C4-2B (cell line): Measurements from ENCODE around the gene GOLT1A.

Experiments used
- CTCF ChIP-seq: fragments of 450-650 bp; conservative IDR thresholded peaks from 2 replicates; pipeline ENCODE4 v1.5.1; 2017; ENCODE audit warnings: mild to moderate bottlenecking
- ZFX ChIP-seq: fragments of 450-650 bp; IDR thresholded peaks from 2 replicates; pipeline ENCODE4 v1.6.1; 2017

- TF ChIP-seq CTCF (no peak), ZFX (no peak)
Observed at GRCh38 chr1:204178487-204179281, 35.1 kb downstream of the GOLT1A start.
